Ishikawa (cell line): ENCODE results near the gene SLC16A8.

Experiments used
- CEBPB ChIP-seq: IDR thresholded peaks from 2 replicates; pipeline ENCODE4 v1.6.1; 2012
- CREB1 ChIP-seq: IDR thresholded peaks from 2 replicates; pipeline ENCODE4 v1.6.1; 2012; ENCODE audit warnings: low read depth
- EGR1 ChIP-seq: IDR thresholded peaks from 2 replicates; pipeline ENCODE4 v1.6.1; 2012
- EP300 ChIP-seq: IDR thresholded peaks from 2 replicates; pipeline ENCODE4 v1.6.1; 2012; ENCODE audit warnings: borderline replicate concordance
- FOXM1 ChIP-seq: IDR thresholded peaks from 2 replicates; pipeline ENCODE4 v1.6.1; 2012; ENCODE audit warnings: low read depth, borderline replicate concordance
- MAX ChIP-seq: IDR thresholded peaks from 2 replicates; pipeline ENCODE4 v1.6.1; 2012
- NFIC ChIP-seq: IDR thresholded peaks from 2 replicates; pipeline ENCODE4 v1.6.1; 2012
- RAD21 ChIP-seq: IDR thresholded peaks from 2 replicates; pipeline ENCODE4 v1.6.1; 2012; ENCODE audit warnings: low read depth
- REST ChIP-seq: IDR thresholded peaks from 2 replicates; pipeline ENCODE4 v1.6.1; 2012; ENCODE audit warnings: low read depth, mild to moderate bottlenecking
- TAF1 ChIP-seq: IDR thresholded peaks from 2 replicates; pipeline ENCODE4 v1.6.1; 2012; ENCODE audit warnings: low read depth, mild to moderate bottlenecking
- TCF12 ChIP-seq: IDR thresholded peaks from 2 replicates; pipeline ENCODE4 v1.6.1; 2012; ENCODE audit warnings: low read depth
- TEAD4 ChIP-seq: IDR thresholded peaks from 2 replicates; pipeline ENCODE4 v1.6.1; 2012
- USF1 ChIP-seq: IDR thresholded peaks from 2 replicates; pipeline ENCODE4 v1.6.1; 2012
- YY1 ChIP-seq: IDR thresholded peaks from 2 replicates; pipeline ENCODE4 v1.6.1; 2012; ENCODE audit warnings: low read depth
- ZBTB7A ChIP-seq: IDR thresholded peaks from 2 replicates; pipeline ENCODE4 v1.6.1; 2012; ENCODE audit warnings: low read depth

SLC16A8 gene

GRCh38 chr22:38080850-38081635 lies 2.9 kb downstream of the SLC16A8 start:
- TF ChIP-seq FOXM1: no peak

- TF ChIP-seq FOXM1 (no peak), MAX (no peak), RAD21 (no peak), ZBTB7A (no peak)
These were observed 3.5 kb downstream of the SLC16A8 start for GRCh38 chr22:38080474-38080849.

GRCh38 chr22:38079804-38080203 lies 4.2 kb downstream of the SLC16A8 start:
- TF ChIP-seq EGR1 (no peak), CREB1 (no peak), YY1 (no peak), ZBTB7A (no peak), NFIC (no peak), EP300 (no peak), USF1 (no peak)

- no peak for TF ChIP-seq EP300
- TF ChIP-seq ZBTB7A: no peak
- no peak for TF ChIP-seq TEAD4
- no peak for TF ChIP-seq USF1
- no peak for TF ChIP-seq CEBPB
- no peak for TF ChIP-seq REST
- TF ChIP-seq NFIC: no peak
- no peak for TF ChIP-seq MAX
- no peak for TF ChIP-seq EGR1
- no peak for TF ChIP-seq YY1
- TF ChIP-seq RAD21: no peak
These were observed 5.7 kb downstream of the SLC16A8 start for GRCh38 chr22:38078046-38078840.

GRCh38 chr22:38077595-38077994 lies 6.4 kb downstream of the SLC16A8 start:
- TF ChIP-seq YY1 (no peak), RAD21 (no peak), TEAD4 (no peak), ZBTB7A (no peak)

GRCh38 chr22:38077096-38077495 lies 6.9 kb downstream of the SLC16A8 start:
- TF ChIP-seq USF1 (no peak), EP300 (no peak), RAD21 (no peak), ZBTB7A (no peak), CEBPB (no peak), CREB1 (no peak), TCF12 (no peak), EGR1 (no peak), NFIC (no peak), TAF1 (no peak), MAX (no peak), YY1 (no peak)

- TF ChIP-seq TCF12: no peak
- no peak for TF ChIP-seq EP300
- no peak for TF ChIP-seq CREB1
- no peak for TF ChIP-seq CEBPB
- TF ChIP-seq TAF1: no peak
- TF ChIP-seq USF1: no peak
- no peak for TF ChIP-seq NFIC
- TF ChIP-seq TEAD4: no peak
- no peak for TF ChIP-seq REST
- no peak for TF ChIP-seq EGR1
- TF ChIP-seq MAX: no peak
- no peak for TF ChIP-seq ZBTB7A
- TF ChIP-seq FOXM1: no peak
- TF ChIP-seq RAD21: no peak
- no peak for TF ChIP-seq YY1
These were observed 8.0 kb downstream of the SLC16A8 start for GRCh38 chr22:38075961-38076360.
